HepG2 (cell line): ENCODE results near the gene TPPP3. TPM values are rescaled to one million over a fixed set of nuclear protein-coding genes. Genes with fewer than 3 reads are reported as not detected.

Source experiments
- AHR ChIP-seq: IDR thresholded peaks from 2 replicates; pipeline ENCODE4 v1.6.1; 2018; ENCODE audit warnings: missing genetic modification reagents, missing compliant biosample characterization
- ESRRA ChIP-seq: sonication (generic); formaldehyde crosslinking; IDR thresholded peaks from 2 replicates; pipeline ENCODE4 v1.5.1; 2020; ENCODE audit warnings: mild to moderate bottlenecking, low read depth, missing genetic modification reagents
- FOSL2 ChIP-seq: sonication (generic); formaldehyde crosslinking; IDR thresholded peaks from 2 replicates; pipeline ENCODE4 v1.4.0; 2020; ENCODE audit warnings: missing genetic modification reagents
- HOXA3 ChIP-seq: sonication (generic); formaldehyde crosslinking; IDR thresholded peaks from 2 replicates; pipeline ENCODE4 v1.5.0; 2020; ENCODE audit warnings: missing genetic modification reagents
- IRF2 ChIP-seq: IDR thresholded peaks from 2 replicates; pipeline ENCODE4 v1.6.1; 2018; ENCODE audit warnings: missing genetic modification reagents, missing compliant biosample characterization
- KDM3A ChIP-seq: IDR thresholded peaks from 2 replicates; pipeline ENCODE4 v1.6.1; 2018; ENCODE audit warnings: low read depth, missing compliant biosample characterization
- MED1 ChIP-seq: sonication (generic); formaldehyde crosslinking; IDR thresholded peaks from 2 replicates; pipeline ENCODE4 v1.4.0; 2020; ENCODE audit warnings: missing genetic modification reagents
- MTERF4 ChIP-seq: sonication (generic); formaldehyde crosslinking; IDR thresholded peaks from 2 replicates; pipeline ENCODE4 v1.8.0; 2023; ENCODE audit warnings: mild to moderate bottlenecking, missing genetic modification reagents
- MXI1 ChIP-seq: IDR thresholded peaks from 3 replicates; pipeline ENCODE4 v1.6.1; 2012; ENCODE audit warnings: low read depth, low read length, inconsistent platforms, borderline replicate concordance
- SMAD1 ChIP-seq: sonication (generic); formaldehyde crosslinking; IDR thresholded peaks from 2 replicates; pipeline ENCODE4 v1.4.0; 2020; ENCODE audit warnings: missing genetic modification reagents, low read depth, mild to moderate bottlenecking, borderline replicate concordance
- SRY ChIP-seq: sonication (generic); formaldehyde crosslinking; IDR thresholded peaks from 2 replicates; pipeline ENCODE4 v1.8.0; 2022; ENCODE audit warnings: mild to moderate bottlenecking, missing genetic modification reagents
- ZBTB37 ChIP-seq: sonication (generic); formaldehyde crosslinking; IDR thresholded peaks from 2 replicates; pipeline ENCODE4 v1.4.0; 2020; ENCODE audit warnings: mild to moderate bottlenecking, missing genetic modification reagents
- ZNF547 ChIP-seq: sonication (generic); formaldehyde crosslinking; IDR thresholded peaks from 2 replicates; pipeline ENCODE4 v1.5.1; 2020; ENCODE audit warnings: mild to moderate bottlenecking, missing genetic modification reagents
- ZNF614 ChIP-seq: IDR thresholded peaks from 2 replicates; pipeline ENCODE4 v1.6.1; 2018; ENCODE audit warnings: missing biosample characterization, missing genetic modification reagents, inconsistent platforms, borderline replicate concordance
- ZNF883 ChIP-seq: sonication (generic); formaldehyde crosslinking; IDR thresholded peaks from 2 replicates; pipeline ENCODE4 v1.5.1; 2020; ENCODE audit warnings: mild to moderate bottlenecking, missing genetic modification reagents; ENCODE audit errors: not compliant biosample characterization
- polyA plus RNA-seq, 8 experiments: library from polyadenylated mRNA; depleted of rRNA in 3 of 8; stranded (reverse) in 7 of 8; unstranded in 1 of 8; fragments of >200 nt; fragmentation: Illumina TruSeq in 4 of 8; extraction: Trizol in 4 of 8; gene quantifications; 2 replicates each; pipeline versions ENCODE4 v1.2.1 to v1.2.3, GENCODE V29; 2011 to 2016; ENCODE audit warnings: low read depth in 4 of 8, missing spikeins in 1 of 8, mixed read lengths in 1 of 8; ENCODE audit not compliant: insufficient read depth in 1 of 8
- total RNA-seq, 5 experiments: library from RNA; depleted of rRNA; stranded (reverse); fragments of >200 nt; fragmentation: Illumina TruSeq; extraction: Trizol; gene quantifications; 2 replicates each; pipeline ENCODE4 v1.2.3, GENCODE V29; 2016; ENCODE audit warnings: low read depth in 1 of 5
- TF ChIP-seq, protein P1 (sequence below): sonication (generic); IDR thresholded peaks from 2 replicates; pipeline ENCODE4 v1.6.1; 2016; ENCODE audit warnings: low read depth, borderline replicate concordance
- TF ChIP-seq, protein P2 (sequence below): sonication (generic); formaldehyde crosslinking; IDR thresholded peaks from 2 replicates; pipeline ENCODE4 v1.4.0; 2020; ENCODE audit warnings: missing genetic modification reagents
- TF ChIP-seq, protein P3 (sequence below): sonication (generic); formaldehyde crosslinking; IDR thresholded peaks from 2 replicates; pipeline ENCODE4 v1.4.0; 2020; ENCODE audit warnings: missing genetic modification reagents

The TPPP3 gene
- total and polyA plus RNA-seq, 2 of the 13 experiments (the other 11 are each of a cell fraction or from before 2014, with no cell fraction given) = 0.16 to 0.44 TPM

- TF ChIP-seq SMAD1 (0 out of 2 replicates have a peak, but pooled peaks have one; percentile 49), ZNF883 (no peak), MTERF4 (0 out of 2 replicates have a peak, but pooled peaks have one; percentile 84), FOSL2 (CRISPR knock-in tag) (peak; percentile 72; the same call in 1 of the 2 replicates), ZNF614 (CRISPR knock-in tag) (peak; percentile 39; the same call in 1 of the 2 replicates), ZBTB37 (CRISPR knock-in tag) (0 out of 2 replicates have a peak, but pooled peaks have one; percentile 33), KDM3A (CRISPR knock-in tag) (0 out of 2 replicates have a peak, but pooled peaks have one; percentile 55), MXI1 (peak; percentile 57; the same call in 2 of the 3 replicates), ESRRA (CRISPR knock-in tag) (peak; percentile 65; the same call in 1 of the 2 replicates), AHR (CRISPR knock-in tag) (0 out of 2 replicates have a peak, but pooled peaks have one; percentile 66), SRY (CRISPR knock-in tag) (peak; percentile 53; the same call in 1 of the 2 replicates), MED1 (CRISPR knock-in tag) (peak; percentile 29; the same call in 1 of the 2 replicates), IRF2 (CRISPR knock-in tag) (peak; percentile 57; the same call in 1 of the 2 replicates), HOXA3 (peak; percentile 26; the same call in 1 of the 2 replicates), ZNF547 (CRISPR knock-in tag) (peak; percentile 48; the same call in 1 of the 2 replicates)
- TF ChIP-seq, protein P1, sequence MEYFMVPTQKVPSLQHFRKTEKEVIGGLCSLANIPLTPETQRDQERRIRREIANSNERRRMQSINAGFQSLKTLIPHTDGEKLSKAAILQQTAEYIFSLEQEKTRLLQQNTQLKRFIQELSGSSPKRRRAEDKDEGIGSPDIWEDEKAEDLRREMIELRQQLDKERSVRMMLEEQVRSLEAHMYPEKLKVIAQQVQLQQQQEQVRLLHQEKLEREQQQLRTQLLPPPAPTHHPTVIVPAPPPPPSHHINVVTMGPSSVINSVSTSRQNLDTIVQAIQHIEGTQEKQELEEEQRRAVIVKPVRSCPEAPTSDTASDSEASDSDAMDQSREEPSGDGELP = no peak
- TF ChIP-seq, protein P2, sequence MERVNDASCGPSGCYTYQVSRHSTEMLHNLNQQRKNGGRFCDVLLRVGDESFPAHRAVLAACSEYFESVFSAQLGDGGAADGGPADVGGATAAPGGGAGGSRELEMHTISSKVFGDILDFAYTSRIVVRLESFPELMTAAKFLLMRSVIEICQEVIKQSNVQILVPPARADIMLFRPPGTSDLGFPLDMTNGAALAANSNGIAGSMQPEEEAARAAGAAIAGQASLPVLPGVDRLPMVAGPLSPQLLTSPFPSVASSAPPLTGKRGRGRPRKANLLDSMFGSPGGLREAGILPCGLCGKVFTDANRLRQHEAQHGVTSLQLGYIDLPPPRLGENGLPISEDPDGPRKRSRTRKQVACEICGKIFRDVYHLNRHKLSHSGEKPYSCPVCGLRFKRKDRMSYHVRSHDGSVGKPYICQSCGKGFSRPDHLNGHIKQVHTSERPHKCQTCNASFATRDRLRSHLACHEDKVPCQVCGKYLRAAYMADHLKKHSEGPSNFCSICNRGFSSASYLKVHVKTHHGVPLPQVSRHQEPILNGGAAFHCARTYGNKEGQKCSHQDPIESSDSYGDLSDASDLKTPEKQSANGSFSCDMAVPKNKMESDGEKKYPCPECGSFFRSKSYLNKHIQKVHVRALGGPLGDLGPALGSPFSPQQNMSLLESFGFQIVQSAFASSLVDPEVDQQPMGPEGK (CRISPR knock-in tag) = peak; percentile 71
- TF ChIP-seq, protein P3, sequence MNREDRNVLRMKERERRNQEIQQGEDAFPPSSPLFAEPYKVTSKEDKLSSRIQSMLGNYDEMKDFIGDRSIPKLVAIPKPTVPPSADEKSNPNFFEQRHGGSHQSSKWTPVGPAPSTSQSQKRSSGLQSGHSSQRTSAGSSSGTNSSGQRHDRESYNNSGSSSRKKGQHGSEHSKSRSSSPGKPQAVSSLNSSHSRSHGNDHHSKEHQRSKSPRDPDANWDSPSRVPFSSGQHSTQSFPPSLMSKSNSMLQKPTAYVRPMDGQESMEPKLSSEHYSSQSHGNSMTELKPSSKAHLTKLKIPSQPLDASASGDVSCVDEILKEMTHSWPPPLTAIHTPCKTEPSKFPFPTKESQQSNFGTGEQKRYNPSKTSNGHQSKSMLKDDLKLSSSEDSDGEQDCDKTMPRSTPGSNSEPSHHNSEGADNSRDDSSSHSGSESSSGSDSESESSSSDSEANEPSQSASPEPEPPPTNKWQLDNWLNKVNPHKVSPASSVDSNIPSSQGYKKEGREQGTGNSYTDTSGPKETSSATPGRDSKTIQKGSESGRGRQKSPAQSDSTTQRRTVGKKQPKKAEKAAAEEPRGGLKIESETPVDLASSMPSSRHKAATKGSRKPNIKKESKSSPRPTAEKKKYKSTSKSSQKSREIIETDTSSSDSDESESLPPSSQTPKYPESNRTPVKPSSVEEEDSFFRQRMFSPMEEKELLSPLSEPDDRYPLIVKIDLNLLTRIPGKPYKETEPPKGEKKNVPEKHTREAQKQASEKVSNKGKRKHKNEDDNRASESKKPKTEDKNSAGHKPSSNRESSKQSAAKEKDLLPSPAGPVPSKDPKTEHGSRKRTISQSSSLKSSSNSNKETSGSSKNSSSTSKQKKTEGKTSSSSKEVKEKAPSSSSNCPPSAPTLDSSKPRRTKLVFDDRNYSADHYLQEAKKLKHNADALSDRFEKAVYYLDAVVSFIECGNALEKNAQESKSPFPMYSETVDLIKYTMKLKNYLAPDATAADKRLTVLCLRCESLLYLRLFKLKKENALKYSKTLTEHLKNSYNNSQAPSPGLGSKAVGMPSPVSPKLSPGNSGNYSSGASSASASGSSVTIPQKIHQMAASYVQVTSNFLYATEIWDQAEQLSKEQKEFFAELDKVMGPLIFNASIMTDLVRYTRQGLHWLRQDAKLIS (CRISPR knock-in tag) = no peak
These were observed 34.9 kb upstream of the TPPP3 start (continued) for GRCh38 chr16:67428146-67428731.
